Adipocyte (in vitro differentiated cells): ENCODE results near the gene FAM83B.

ENCODE experiments used
- DNase-seq: peaks from one replicate; pipeline ENCODE4 v3.0.0-alpha.2; 2015; ENCODE audit warnings: low read depth
- H3K27me3 ChIP-seq: replicated peaks from 2 replicates; pipeline ENCODE4 v1.7.0; 2013; ENCODE audit warnings: mild to moderate bottlenecking, low read length, moderate library complexity; ENCODE audit not compliant: control insufficient read depth, insufficient read depth
- H3K36me3 ChIP-seq: 2 replicates; pipeline ENCODE4 v1.7.0; 2013; ENCODE audit warnings: low read length, mild to moderate bottlenecking, moderate library complexity; ENCODE audit not compliant: control insufficient read depth, insufficient read depth, severe bottlenecking
- H3K4me1 ChIP-seq: 2 replicates; pipeline ENCODE4 v1.7.0; 2013; ENCODE audit warnings: mild to moderate bottlenecking, low read length, moderate library complexity; ENCODE audit not compliant: control insufficient read depth, insufficient read depth
- H3K4me3 ChIP-seq: 2 replicates; pipeline ENCODE4 v1.7.0; 2013; ENCODE audit warnings: mild to moderate bottlenecking, low read length, moderate library complexity
- H3K9ac ChIP-seq: 2 replicates; pipeline ENCODE4 v1.7.0; 2013; ENCODE audit warnings: mild to moderate bottlenecking, low read length, moderate library complexity
- H3K9me3 ChIP-seq: 2 replicates; pipeline ENCODE4 v1.7.0; 2013; ENCODE audit warnings: mild to moderate bottlenecking, low read length, moderate library complexity; ENCODE audit not compliant: control insufficient read depth

The FAM83B gene

GRCh38 chr6:54864272-54864671, 17.7 kb downstream of the FAM83B start:
- Histone ChIP-seq H3K27me3 (no peaks in the 10 kb centered on the region), H3K9ac (no peak overlapping the region), H3K9me3 (no peaks in the 10 kb centered on the region), H3K4me1 (no peaks in the 10 kb centered on the region), H3K36me3 (no peaks in the 10 kb centered on the region), H3K4me3 (no peak overlapping the region)
- DNase-seq: no peak

- DNase-seq: no peak
- Histone ChIP-seq H3K4me3 (no peak overlapping the region), H3K4me1 (no peaks in the 10 kb centered on the region), H3K9ac (no peak overlapping the region), H3K36me3 (no peaks in the 10 kb centered on the region), H3K27me3 (no peaks in the 10 kb centered on the region), H3K9me3 (no peaks in the 10 kb centered on the region)
Observed at GRCh38 chr6:54865091-54865631, 18.6 kb downstream of the FAM83B start.

- Histone ChIP-seq H3K4me1 (no peaks in the 10 kb centered on the region), H3K36me3 (no peaks in the 10 kb centered on the region), H3K9me3 (no peaks in the 10 kb centered on the region), H3K27me3 (no peaks in the 10 kb centered on the region), H3K4me3 (no peak overlapping the region), H3K9ac (no peak overlapping the region)
- DNase-seq: no peak
Observed at GRCh38 chr6:54868556-54868955, 22.0 kb downstream of the FAM83B start.

- Histone ChIP-seq H3K4me3 (no peak overlapping the region), H3K9ac (no peak overlapping the region)
Observed at GRCh38 chr6:54873599-54873998, 27.0 kb downstream of the FAM83B start.

DNA sequence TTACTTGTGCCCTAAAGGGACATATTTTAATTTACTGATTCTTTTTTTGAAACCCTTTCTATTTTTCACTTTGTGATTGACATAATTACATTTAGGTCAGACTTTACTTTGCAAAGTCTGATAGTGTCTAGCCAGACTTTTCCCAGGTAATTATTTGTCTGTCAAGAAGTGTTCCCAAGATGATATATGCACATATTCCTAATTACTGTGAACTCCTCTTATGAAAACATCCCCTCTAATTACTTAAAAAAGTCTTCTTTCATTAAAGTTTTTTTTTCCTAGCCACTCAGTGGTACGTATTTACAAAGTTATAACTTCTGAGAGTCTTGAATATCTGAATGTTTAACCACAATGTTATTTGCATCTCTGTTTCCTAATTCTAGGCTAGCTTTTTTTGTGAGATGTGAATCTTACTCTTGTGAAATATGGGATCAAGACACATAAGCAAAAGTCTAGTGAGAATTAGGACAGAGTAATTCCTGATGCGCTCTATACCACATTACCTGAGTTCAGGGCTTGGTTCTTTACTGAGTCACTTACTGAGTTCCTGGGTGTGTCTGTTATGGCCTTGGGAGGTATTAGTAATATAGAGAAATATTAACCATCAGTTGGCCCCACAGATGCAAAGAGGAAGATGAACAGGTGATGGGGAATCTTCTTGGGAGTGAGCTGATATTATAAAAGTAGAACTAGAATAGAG, 27.9 kb downstream of the FAM83B start:
- no peak overlapping the region for H3K9ac ChIP-seq
- DNase-seq: no peak

More at GRCh38 chr6:54873599-54873998, 27.0 kb downstream of the FAM83B start:
- Histone ChIP-seq H3K27me3 (no peaks in the 10 kb centered on the region), H3K4me1 (no peaks in the 10 kb centered on the region), H3K36me3 (no peaks in the 10 kb centered on the region), H3K9me3 (no peaks in the 10 kb centered on the region)
- DNase-seq: no peak

DNA sequence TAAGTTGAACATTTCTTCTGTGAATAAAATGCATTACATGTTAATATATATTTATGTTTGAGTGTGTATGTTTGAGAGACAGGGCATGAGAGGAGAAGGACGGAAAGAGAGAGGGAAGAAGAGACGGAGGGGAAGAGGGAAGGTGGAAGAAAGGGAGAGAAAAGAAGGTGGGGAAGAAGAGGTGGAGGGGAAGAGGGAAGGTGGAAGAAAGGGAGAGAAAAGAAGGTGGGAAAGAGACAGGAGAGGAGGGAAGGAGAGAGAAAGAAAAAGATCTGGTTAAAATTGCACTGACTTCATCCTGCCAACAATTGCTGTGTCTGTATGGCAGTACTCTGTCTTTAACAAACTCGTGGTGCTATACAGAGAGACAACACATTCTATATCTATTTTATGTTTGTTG, 29.0 kb downstream of the FAM83B start:
- H3K27me3 ChIP-seq: no peaks in the 10 kb centered on the region
- no peaks in the 10 kb centered on the region for H3K9me3 ChIP-seq
- H3K4me3 ChIP-seq: no peak overlapping the region
- DNase-seq: no peak
- no peaks in the 10 kb centered on the region for H3K36me3 ChIP-seq
- no peak overlapping the region for H3K9ac ChIP-seq
- H3K4me1 ChIP-seq: no peaks in the 10 kb centered on the region

More for the DNA sequence above, 27.9 kb downstream of the FAM83B start:
- Histone ChIP-seq H3K36me3 (no peaks in the 10 kb centered on the region), H3K4me3 (no peak overlapping the region), H3K4me1 (no peaks in the 10 kb centered on the region), H3K9me3 (no peaks in the 10 kb centered on the region), H3K27me3 (no peaks in the 10 kb centered on the region)

DNA sequence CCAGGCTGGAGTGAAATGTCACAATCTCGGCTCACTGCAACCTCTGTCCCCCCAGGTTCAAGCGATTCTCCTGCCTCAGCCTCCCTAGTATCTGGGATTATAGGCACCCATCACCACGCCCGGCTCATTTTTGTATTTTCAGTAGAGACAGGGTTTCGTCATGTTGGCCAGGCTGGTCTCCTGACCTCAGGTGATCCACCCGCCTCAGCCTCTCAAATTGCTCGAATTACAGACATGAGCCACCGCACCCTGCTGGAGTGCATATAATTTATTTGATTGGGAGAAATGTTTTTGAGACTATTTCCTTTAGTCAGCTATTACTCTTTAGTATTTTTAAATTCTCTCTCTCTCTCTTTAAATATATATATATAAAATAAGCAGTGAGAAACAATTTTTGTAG, 29.8 kb downstream of the FAM83B start:
- Histone ChIP-seq H3K27me3 (no peaks in the 10 kb centered on the region), H3K4me1 (no peaks in the 10 kb centered on the region), H3K36me3 (no peaks in the 10 kb centered on the region), H3K9me3 (no peaks in the 10 kb centered on the region), H3K9ac (no peak overlapping the region), H3K4me3 (no peak overlapping the region)
- no peak for DNase-seq

DNA sequence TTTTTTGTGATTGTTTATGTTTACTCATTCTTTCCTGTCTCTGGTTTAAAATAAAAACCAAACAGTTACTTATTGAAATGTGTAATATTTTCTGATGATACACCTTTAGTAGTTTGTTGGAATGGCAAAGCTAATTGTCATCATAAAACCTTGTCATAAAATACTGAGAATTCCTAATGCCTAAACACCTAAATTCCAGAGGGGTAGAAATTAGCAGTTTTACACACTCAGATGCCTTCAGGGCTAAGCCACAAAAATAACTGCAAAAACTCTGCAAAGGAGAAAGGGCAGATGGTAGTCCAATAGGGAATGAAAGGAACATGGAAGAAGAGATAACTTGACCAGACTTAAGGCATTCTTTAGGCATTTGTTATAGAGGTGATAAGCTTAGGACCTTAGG, 30.3 kb downstream of the FAM83B start:
- no peaks in the 10 kb centered on the region for H3K4me1 ChIP-seq
- H3K4me3 ChIP-seq: no peak overlapping the region
- H3K9ac ChIP-seq: no peak overlapping the region
- no peaks in the 10 kb centered on the region for H3K27me3 ChIP-seq
- H3K36me3 ChIP-seq: no peaks in the 10 kb centered on the region
- DNase-seq: no peak
- H3K9me3 ChIP-seq: no peaks in the 10 kb centered on the region

- DNase-seq: no peak
- H3K27me3 ChIP-seq: no peaks in the 10 kb centered on the region
- H3K4me1 ChIP-seq: no peaks in the 10 kb centered on the region
- H3K36me3 ChIP-seq: no peaks in the 10 kb centered on the region
- H3K4me3 ChIP-seq: no peak overlapping the region
- H3K9me3 ChIP-seq: no peaks in the 10 kb centered on the region
- H3K9ac ChIP-seq: no peak overlapping the region
Observed at GRCh38 chr6:54877713-54878317, 31.2 kb downstream of the FAM83B start.

GRCh38 chr6:54878718-54879117, 32.1 kb downstream of the FAM83B start:
- Histone ChIP-seq H3K9ac (no peak overlapping the region), H3K36me3 (no peaks in the 10 kb centered on the region), H3K4me1 (no peaks in the 10 kb centered on the region), H3K27me3 (no peaks in the 10 kb centered on the region), H3K4me3 (no peak overlapping the region), H3K9me3 (no peaks in the 10 kb centered on the region)
- DNase-seq: no peak

DNA sequence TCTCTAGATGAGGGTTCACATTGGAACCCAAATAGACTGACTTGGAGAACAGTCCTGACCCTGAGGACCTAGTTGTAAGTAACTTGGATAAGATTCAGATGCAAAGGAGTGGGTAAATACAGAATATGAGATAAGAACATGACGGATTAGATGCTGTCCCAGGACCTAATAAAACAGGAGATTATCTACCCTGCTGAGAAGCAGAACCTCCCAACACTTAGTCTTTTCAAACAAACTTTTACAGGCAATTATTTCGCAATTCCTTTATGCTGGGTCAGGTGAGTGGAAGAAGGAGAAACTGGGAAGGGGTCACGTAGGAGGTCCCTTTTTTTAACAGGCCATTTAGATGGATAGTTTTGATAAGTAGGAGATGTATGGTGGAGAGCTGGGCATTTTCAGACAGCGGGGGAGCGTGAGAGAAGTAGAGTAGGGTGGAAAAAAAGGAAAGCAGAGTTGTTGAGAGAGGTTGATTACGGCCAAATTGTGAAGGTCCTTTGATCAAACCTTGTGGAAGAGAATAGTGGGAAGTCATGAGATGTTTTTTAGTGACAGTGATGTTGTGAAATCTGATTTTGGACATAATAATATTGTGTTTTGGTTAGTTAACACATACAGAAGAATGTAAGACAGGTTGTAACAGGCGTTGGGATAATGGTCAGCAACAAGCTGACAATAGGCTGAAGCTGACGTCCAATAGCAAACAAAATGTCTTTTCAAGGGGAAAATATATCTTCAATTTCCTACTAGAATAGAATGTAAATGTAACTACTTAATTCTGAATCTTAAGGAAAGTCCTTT, 32.8 kb downstream of the FAM83B start:
- H3K4me3 ChIP-seq: no peak overlapping the region
- DNase-seq: no peak
- no peaks in the 10 kb centered on the region for H3K27me3 ChIP-seq
- H3K9ac ChIP-seq: no peak overlapping the region
- H3K9me3 ChIP-seq: no peaks in the 10 kb centered on the region
- no peaks in the 10 kb centered on the region for H3K36me3 ChIP-seq
- H3K4me1 ChIP-seq: no peaks in the 10 kb centered on the region
